Measurements from ENCODE around the gene STRIP2. TPM values are rescaled to one million over a fixed set of nuclear protein-coding genes. Genes with fewer than 3 reads are reported as not detected.
"Not testable (repeated sequence)": the region's sequence is repeated elsewhere in the genome, so short reads cannot be mapped to it uniquely, and the experiment has no call there.

The STRIP2 gene
- polyA plus RNA-seq, 3 donors = 3.0 to 5.4 (median 3.3) TPM

DNA sequence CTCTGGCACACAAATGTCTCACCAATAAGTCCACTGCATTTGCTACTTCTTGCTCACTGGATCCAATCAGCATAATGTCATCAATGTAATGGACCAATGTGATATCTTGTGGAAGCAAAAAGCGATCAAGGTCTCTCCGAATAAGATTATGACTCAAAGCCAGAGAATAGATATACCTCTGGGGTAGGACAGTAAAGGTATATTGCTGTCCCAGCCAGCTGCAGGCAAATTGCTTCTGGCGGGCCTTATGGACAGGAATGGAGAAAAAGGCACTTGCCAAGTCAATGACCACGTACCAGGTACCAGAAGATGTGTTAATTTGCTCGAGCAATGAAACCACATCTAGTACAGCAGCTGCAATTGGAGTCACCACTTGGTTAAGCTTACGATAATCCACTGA is 13.2 kb downstream of the STRIP2 start:
- not testable (repeated sequence) for DNase-seq (ENCODE audit: extremely low read depth in 1 of 11, low read depth in 9 of 11, low spot score in 4 of 11)

DNA sequence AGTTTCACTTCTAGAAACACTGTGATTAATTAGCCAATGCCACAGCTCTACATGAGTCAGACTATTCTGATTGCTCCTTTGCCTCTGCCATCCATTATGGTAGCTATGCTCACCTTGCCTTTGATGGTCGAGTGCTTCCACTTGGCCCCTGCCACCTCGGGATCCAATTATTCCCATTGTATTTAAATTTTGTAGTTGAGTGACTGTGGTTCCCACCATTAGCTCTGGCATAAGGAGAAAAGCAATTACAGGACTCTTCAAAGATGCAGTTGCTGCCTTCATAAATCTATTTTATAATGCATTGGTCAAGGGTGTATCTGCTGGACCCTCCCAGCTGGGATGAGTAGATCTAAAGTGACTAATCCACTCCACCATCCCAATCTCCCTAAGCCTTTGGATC is 14.4 kb downstream of the STRIP2 start:
- not testable (repeated sequence) for DNase-seq (ENCODE audit: extremely low read depth in 1 of 11, low read depth in 9 of 11, low spot score in 4 of 11)

DNA sequence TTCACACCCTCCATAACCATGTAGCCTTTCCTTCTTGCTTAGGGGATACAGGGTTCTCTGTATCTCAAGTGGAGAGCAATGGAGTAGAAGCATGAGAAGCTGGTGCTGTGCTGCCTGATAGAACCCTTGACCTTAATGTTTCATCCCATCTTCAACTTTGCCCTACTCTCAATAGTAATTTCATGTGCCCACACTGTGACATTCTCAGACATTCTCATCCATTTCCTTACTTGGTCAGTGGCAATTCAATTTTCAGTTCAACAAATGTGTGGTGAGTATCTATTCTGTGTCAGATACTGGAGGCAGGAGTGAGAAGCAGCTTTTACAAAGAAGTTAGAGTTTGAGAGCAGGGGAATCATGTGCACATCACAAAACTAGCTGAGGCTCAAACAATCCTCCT is 16.1 kb downstream of the STRIP2 start:
- DNase-seq (ENCODE audit: extremely low read depth in 1 of 11, low read depth in 9 of 11, low spot score in 4 of 11) = no peak

GRCh38 chr7:129452589-129453231 is 18.5 kb downstream of the STRIP2 start:
- DNase-seq (ENCODE audit: extremely low read depth in 1 of 11, low read depth in 9 of 11, low spot score in 4 of 11) = no peak

DNA sequence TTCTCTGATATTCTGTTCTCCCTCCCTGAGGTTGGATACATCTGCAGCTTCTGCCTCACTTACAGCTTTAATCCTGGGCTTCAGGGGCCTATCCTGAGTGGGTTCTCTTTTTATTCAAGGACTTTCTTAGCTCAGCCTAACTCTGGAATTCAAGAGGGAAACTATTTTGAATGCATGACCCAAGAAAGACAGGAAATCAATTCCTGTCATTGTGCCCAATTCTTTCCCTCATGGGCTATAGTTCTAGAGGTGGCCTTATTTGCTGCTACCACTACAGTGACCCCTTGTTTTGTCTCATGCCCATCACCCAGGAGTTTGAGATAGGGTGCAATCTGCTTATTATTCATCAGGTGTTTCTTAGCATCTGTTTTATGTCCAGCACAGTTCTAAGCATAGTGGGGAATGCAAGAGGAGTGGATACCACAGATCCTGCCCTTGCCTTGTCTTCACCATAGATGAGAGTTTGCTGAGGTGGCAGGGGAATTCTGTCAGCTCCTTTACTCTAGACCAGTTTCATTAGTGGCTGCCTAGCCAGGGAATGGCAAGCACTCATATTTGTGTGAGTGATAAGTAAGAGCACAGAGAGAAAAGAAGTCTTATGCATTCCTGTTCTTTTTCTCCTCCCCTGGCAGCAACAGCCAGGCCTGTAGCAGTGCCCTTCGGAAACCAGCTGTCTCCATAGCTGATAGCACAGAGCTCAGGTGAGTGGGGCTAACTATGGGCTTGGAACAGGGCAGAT is 19.4 kb downstream of the STRIP2 start:
- DNase-seq (ENCODE audit: extremely low read depth in 1 of 11, low read depth in 9 of 11, low spot score in 4 of 11) = no peak

DNA sequence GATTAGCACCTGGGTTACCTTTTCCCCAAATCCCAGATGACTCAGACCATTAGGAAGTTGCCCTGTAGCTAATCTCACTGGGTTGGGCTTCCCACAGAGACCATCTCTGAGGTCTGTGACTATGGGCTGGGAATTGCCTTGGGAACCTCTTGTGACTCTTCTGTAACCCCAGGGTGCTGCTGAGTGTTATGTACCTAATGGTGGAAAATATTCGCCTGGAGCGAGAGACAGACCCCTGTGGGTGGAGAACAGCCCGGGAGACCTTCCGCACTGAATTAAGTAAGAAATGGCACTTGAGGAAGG is 20.0 kb downstream of the STRIP2 start:
- DNase-seq (ENCODE audit: extremely low read depth in 1 of 11, low read depth in 9 of 11, low spot score in 4 of 11) = no peak

GRCh38 chr7:129456421-129456820 is 22.2 kb downstream of the STRIP2 start:
- no peak for DNase-seq (ENCODE audit: extremely low read depth in 1 of 11, low read depth in 9 of 11, low spot score in 4 of 11)

- DNase-seq (ENCODE audit: extremely low read depth in 1 of 11, low read depth in 9 of 11, low spot score in 4 of 11) = no peak
Observed at GRCh38 chr7:129457101-129457500, 22.9 kb downstream of the STRIP2 start.

- no peak for DNase-seq (ENCODE audit: extremely low read depth in 1 of 11, low read depth in 9 of 11, low spot score in 4 of 11)
Observed at GRCh38 chr7:129458171-129458570, 23.9 kb downstream of the STRIP2 start.

DNA sequence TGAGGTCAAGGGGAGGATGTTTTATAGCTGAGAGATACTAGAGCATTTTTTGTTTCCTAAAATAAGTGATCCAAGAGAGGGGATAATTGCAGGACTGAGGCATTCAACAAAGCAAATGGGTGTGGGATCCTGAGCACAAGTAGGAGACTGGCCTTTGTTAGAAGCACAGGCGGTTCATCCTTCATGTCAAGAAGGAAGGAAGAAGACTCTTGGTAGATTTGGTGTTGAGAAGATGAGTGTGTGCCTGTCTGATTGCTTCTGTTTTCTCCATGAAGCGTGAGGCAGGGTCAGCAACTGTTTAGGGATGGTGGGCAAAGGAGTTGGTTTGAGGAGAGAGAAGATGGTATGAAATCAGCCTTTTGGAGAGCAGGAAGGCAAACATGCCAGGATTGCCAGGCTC is 27.6 kb downstream of the STRIP2 start:
- no peak for DNase-seq (ENCODE audit: extremely low read depth in 1 of 11, low read depth in 9 of 11, low spot score in 4 of 11)

- DNase-seq (ENCODE audit: extremely low read depth in 1 of 11, low read depth in 9 of 11, low spot score in 4 of 11) = no peak
Observed at GRCh38 chr7:129462420-129462819, 28.2 kb downstream of the STRIP2 start.

DNA sequence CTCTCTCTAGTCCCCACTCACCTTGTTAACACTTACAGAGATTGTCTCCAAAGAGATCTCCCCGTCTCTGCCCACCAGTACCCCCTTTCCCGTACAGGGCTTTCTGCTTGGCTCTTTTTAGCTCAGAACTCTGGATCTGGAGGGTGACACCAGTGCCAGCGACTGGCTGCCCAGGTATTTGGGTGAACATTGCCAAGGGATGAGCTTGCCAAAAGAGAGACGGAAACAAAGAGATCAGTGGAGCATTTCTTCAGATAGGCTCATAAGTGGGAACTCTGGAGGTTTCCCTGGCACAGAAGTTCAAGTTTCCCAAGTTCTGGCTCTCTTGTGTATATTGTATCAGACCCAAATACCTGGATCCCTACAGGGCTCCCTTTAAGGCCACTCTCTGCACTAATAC is 30.0 kb downstream of the STRIP2 start:
- no peak for DNase-seq (ENCODE audit: extremely low read depth in 1 of 11, low read depth in 9 of 11, low spot score in 4 of 11)

GRCh38 chr7:129465080-129465479 is 30.8 kb downstream of the STRIP2 start:
- no peak for DNase-seq (ENCODE audit: extremely low read depth in 1 of 11, low read depth in 9 of 11, low spot score in 4 of 11)

DNA sequence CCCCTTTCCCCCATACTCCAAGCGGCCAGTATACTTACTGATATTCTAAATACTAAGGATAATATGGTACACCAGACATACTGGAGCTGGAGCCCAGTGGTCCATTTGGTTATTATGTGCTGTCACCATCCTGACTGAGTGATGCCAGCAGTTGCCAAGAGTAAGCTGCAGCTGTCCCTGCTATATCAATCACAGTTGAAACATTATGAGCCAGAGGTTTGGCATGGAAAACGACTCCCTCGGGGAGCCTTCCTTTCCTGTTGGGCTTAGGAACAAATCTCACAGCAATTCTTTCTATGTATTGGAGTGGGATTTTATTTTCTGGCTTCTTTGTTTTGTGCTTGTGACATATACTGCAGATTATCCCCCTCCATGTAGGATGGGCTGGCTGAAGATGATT is 32.6 kb downstream of the STRIP2 start:
- no peak for DNase-seq (ENCODE audit: extremely low read depth in 1 of 11, low read depth in 9 of 11, low spot score in 4 of 11)

GRCh38 chr7:129468087-129468486 is 33.9 kb downstream of the STRIP2 start:
- no peak for DNase-seq (ENCODE audit: extremely low read depth in 1 of 11, low read depth in 9 of 11, low spot score in 4 of 11)

DNA sequence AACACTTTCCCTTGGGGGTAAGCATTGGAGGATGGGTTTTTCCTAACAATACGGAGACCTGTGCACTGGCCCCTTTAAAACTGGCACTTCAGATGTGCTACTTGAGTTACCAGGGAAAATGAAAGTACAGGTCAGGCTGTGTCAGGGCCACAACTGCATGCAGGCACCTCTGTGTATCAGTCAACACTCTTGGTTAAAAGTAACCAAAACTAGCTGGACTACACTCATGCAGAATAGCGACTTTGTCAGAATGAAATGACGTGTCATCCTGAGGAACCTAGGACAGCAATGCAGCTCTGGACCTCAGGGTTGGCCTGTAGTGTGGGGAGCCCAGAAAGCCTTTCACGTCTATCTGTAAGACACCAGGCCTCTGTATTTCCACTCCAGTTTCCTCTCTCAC is 34.3 kb downstream of the STRIP2 start:
- DNase-seq (ENCODE audit: extremely low read depth in 1 of 11, low read depth in 9 of 11, low spot score in 4 of 11) = no peak

DNA sequence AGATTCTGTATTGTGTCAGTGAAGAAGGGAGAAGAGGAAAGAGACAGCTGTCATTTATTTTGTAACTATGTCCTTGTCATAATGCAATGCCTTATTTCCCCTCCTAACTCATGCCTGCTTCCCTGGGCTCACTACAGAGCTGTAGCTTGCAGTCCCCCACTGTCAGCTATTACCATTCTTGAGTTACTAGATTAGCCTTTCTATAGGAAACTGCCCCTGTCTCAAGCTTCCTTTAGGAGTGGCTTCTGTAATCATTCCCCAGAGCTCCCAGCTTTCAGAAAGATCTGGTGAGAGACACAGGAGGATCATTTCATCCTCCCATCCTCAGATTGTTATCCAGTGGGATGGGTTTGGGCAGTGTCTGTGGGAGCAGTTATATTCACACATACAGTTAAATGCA is 35.7 kb downstream of the STRIP2 start:
- DNase-seq (ENCODE audit: extremely low read depth in 1 of 11, low read depth in 9 of 11, low spot score in 4 of 11) = no peak

DNA sequence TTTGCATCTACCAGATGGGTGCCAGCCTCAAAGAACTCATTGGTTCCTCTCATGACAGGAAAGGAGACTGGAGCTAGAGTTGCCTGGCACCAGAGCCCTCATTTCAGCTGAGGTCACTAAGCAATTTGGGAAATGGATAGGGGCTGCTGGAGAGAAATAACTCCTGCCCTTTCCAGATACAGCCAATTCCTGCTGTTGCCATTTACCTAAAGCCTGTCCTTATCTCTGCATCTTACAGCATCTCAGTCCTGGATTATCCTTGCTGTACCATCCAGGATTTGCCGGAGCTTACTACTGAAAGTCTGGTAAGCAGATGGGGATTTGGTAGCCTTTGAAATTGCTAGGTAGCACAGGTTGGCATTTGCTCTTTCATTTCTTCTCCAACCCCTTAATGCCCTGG is 36.2 kb downstream of the STRIP2 start:
- DNase-seq (ENCODE audit: extremely low read depth in 1 of 11, low read depth in 9 of 11, low spot score in 4 of 11) = no peak

- DNase-seq (ENCODE audit: extremely low read depth in 1 of 11, low read depth in 9 of 11, low spot score in 4 of 11) = no peak
Observed at GRCh38 chr7:129471402-129471827, 37.2 kb downstream of the STRIP2 start.

DNA sequence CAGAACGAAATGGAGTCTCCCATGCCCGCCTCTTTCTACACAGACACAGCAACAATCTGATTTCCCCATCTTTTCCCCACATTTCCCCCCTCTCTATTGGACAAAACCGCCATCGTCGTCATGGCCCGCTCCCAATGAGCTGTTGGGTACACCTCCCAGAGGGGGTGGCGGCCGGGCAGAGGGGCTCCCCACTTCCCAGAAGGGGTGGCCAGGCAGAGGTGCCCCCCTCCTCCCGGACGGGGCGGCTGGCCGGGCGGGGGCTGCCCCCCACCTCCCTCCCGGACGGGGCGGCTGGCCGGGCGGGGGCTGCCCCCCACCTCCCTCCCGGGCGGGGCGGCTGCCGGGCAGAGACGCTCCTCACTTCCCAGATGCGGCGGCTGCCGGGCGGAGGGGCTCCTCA is 41.7 kb downstream of the STRIP2 start:
- DNase-seq (ENCODE audit: extremely low read depth in 1 of 11, low read depth in 9 of 11, low spot score in 4 of 11) = not testable (repeated sequence)

DNA sequence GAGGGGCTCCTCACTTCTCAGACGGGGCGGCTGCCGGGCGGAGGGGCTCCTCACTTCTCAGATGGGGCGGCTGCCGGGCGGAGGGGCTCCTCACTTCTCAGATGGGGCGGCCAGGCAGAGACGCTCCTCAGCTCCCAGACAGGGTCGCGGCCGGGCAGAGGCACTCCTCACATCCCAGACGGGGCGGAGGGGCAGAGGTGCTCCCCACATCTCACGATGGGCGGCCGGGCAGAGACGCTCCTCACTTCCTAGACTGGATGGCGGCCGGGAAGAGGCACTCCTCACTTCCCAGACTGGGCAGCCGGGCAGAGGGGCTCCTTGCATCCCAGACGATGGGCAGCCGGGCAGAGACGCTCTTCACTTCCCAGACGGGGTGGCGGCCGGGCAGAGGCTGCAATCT is 42.2 kb downstream of the STRIP2 start:
- not testable (repeated sequence) for DNase-seq (ENCODE audit: extremely low read depth in 1 of 11, low read depth in 9 of 11, low spot score in 4 of 11)

Measured in renal cortex interstitium (tissue), 11 donors.